HCT116 (cell line): ENCODE results near the gene GNAI2. TPM values are rescaled to one million over a fixed set of nuclear protein-coding genes. Genes with fewer than 3 reads are reported as not detected.

Experiments used
- ATAC-seq: fragments of 200-7000 bp; cut with Tn5 transposase; 2 replicates; pipeline ENCODE4 v1.9.1; 2020; ENCODE audit warnings: mild to moderate bottlenecking, moderate library complexity
- BruUV-seq: library from RNA; stranded (reverse); fragments of 400-500 nt; replicated peaks from 2 replicates; lab custom pipeline; 2021; lab: Mats Ljungman, UMichigan
- CTCF ChIA-PET: fragments of 300-600 bp; sonication (Branson Sonifier 250); formaldehyde crosslinking; loops from one replicate; lab custom pipeline; 2021; ENCODE audit warnings: antibody characterized with exemption; lab: Charles Lee
- POLR2A ChIA-PET: fragments of 300-600, 350-600 bp; sonication (Branson Sonifier 250); formaldehyde crosslinking; loops from one replicate; lab custom pipeline; 2021; ENCODE audit warnings: antibody characterized with exemption; lab: Charles Lee
- RAD21 ChIA-PET, 2 experiments: fragments of 300-600 bp; sonication (Branson Sonifier 250); formaldehyde crosslinking; loops; one replicate each; lab custom pipeline; 2023; ENCODE audit warnings: low total read pairs in 2 of 2; ENCODE audit not compliant: uncharacterized antibody in 2 of 2, unreplicated experiment in 2 of 2, low non-redundant PET in 1 of 2; lab: Charles Lee
- DNase-seq: peaks from one replicate; pipeline ENCODE4 v3.0.0-alpha.2; 2010; ENCODE audit warnings: low read depth, low spot score
- H2AFZ ChIP-seq: fragments of 200-600 bp; shearing (Covaris generic), sonication (generic); 2 replicates; pipeline ENCODE4 v1.6.1; 2017; ENCODE audit warnings: low read depth, mixed run types, mixed read lengths, antibody characterized with exemption, low read length; ENCODE audit not compliant: poor library complexity, severe bottlenecking
- H3K27ac ChIP-seq: 2 replicates; pipeline ENCODE4 v1.5.1; 2012; ENCODE audit warnings: low read depth, low read length
- H3K27me3 ChIP-seq: fragments of 200-600 bp; sonication (generic); 2 replicates; pipeline ENCODE4 v1.6.1; 2016; ENCODE audit warnings: mixed run types, low read length, mixed read lengths; ENCODE audit not compliant: insufficient read depth
- H3K36me3 ChIP-seq, 2 experiments: fragments of 200-500 bp in 1 of 2; fragments of 200-600 bp in 1 of 2; sonication (Bioruptor generic) in 1 of 2; sonication (generic) in 1 of 2; 2 replicates each; pipeline versions ENCODE4 v1.5.1 to v1.6.1; 2014 to 2016; ENCODE audit warnings: low read length in 2 of 2, inconsistent platforms in 1 of 2, mixed read lengths in 1 of 2, mixed run types in 1 of 2; ENCODE audit not compliant: insufficient read depth in 2 of 2, control insufficient read depth in 1 of 2
- H3K4me1 ChIP-seq, 2 experiments: fragments of 200-600 bp in 1 of 2; sonication (generic) in 1 of 2; 2 replicates each; pipeline versions ENCODE4 v1.5.1 to v1.6.1; 2012 to 2017; ENCODE audit warnings: low read length in 2 of 2, inconsistent platforms in 1 of 2, mild to moderate bottlenecking in 1 of 2, mixed read lengths in 1 of 2, mixed run types in 1 of 2, moderate library complexity in 1 of 2; ENCODE audit not compliant: insufficient read depth in 2 of 2, control insufficient read depth in 1 of 2
- H3K4me2 ChIP-seq: fragments of 200-600 bp; sonication (generic); 2 replicates; pipeline ENCODE4 v1.6.1; 2017; ENCODE audit warnings: mixed run types, low read length, mixed read lengths
- H3K4me3 ChIP-seq, 2 experiments: fragments of 200-600 bp in 1 of 2; sonication (generic) in 1 of 2; replicated peaks in 1 of 2; 2 replicates each; pipeline ENCODE4 v1.5.1; 2011 to 2016; ENCODE audit warnings: low read length in 2 of 2, control low read depth in 1 of 2, low read depth in 1 of 2, mild to moderate bottlenecking in 1 of 2, mixed read lengths in 1 of 2, mixed run types in 1 of 2
- H3K79me2 ChIP-seq: fragments of 200-600 bp; sonication (generic); 2 replicates; pipeline ENCODE4 v1.6.1; 2017; ENCODE audit warnings: mild to moderate bottlenecking, mixed run types, low read length, moderate library complexity, mixed read lengths; ENCODE audit not compliant: insufficient read depth
- H3K9ac ChIP-seq: fragments of 200-600 bp; sonication (generic); 2 replicates; pipeline ENCODE4 v1.6.1; 2016; ENCODE audit warnings: low read length, mixed read lengths
- H3K9me2 ChIP-seq: fragments of 200-600 bp; sonication (generic), shearing (Covaris generic); 2 replicates; pipeline ENCODE4 v1.6.1; 2017; ENCODE audit warnings: mixed run types, mild to moderate bottlenecking, moderate library complexity; ENCODE audit not compliant: insufficient read depth
- H3K9me3 ChIP-seq, 2 experiments: fragments of 200-500 bp in 1 of 2; fragments of 200-600 bp in 1 of 2; sonication (Bioruptor generic) in 1 of 2; sonication (generic) in 1 of 2; 2 replicates each; pipeline ENCODE4 v1.6.1; 2014 to 2017; ENCODE audit warnings: low read length in 2 of 2, mixed read lengths in 2 of 2, inconsistent platforms in 1 of 2, low read depth in 1 of 2, mild to moderate bottlenecking in 1 of 2, mixed run types in 1 of 2, moderate library complexity in 1 of 2; ENCODE audit not compliant: control insufficient read depth in 1 of 2, insufficient read depth in 1 of 2
- H4K20me1 ChIP-seq: fragments of 200-600 bp; sonication (generic), shearing (Covaris generic); 2 replicates; pipeline ENCODE4 v1.6.1; 2017; ENCODE audit warnings: mixed run types, mild to moderate bottlenecking, moderate library complexity; ENCODE audit not compliant: insufficient read depth
- CBX3 ChIP-seq: IDR thresholded peaks from 2 replicates; pipeline ENCODE4 v1.6.1; 2012; ENCODE audit warnings: low read depth
- CEBPB ChIP-seq: IDR thresholded peaks from 2 replicates; pipeline ENCODE4 v1.6.1; 2012; ENCODE audit warnings: low read depth
- ELF1 ChIP-seq: IDR thresholded peaks from 2 replicates; pipeline ENCODE4 v1.6.1; 2012; ENCODE audit warnings: low read depth, borderline replicate concordance
- EZH2 ChIP-seq: fragments of 200-600 bp; sonication (generic); IDR thresholded peaks from 2 replicates; pipeline ENCODE4 v1.6.1; 2017; ENCODE audit warnings: antibody characterized with exemption, mixed run types
- EZH2phosphoT487 ChIP-seq: fragments of 200-600 bp; IDR thresholded peaks from 2 replicates; pipeline ENCODE4 v1.6.1; 2018; ENCODE audit warnings: antibody characterized with exemption, borderline replicate concordance
- FOSL1 ChIP-seq: IDR thresholded peaks from 2 replicates; pipeline ENCODE4 v1.6.1; 2012; ENCODE audit warnings: low read depth
- JUND ChIP-seq: IDR thresholded peaks from 2 replicates; pipeline ENCODE4 v1.6.1; 2012
- POLR2A ChIP-seq: IDR thresholded peaks from 2 replicates; pipeline ENCODE4 v1.7.0; 2011; ENCODE audit warnings: borderline replicate concordance; ENCODE audit not compliant: insufficient read depth, insufficient read length; ENCODE audit errors: extremely low read depth
- RAD21 ChIP-seq: IDR thresholded peaks from 2 replicates; pipeline ENCODE4 v1.6.1; 2012; ENCODE audit warnings: low read depth, mild to moderate bottlenecking
- SIN3A ChIP-seq: IDR thresholded peaks from 2 replicates; pipeline ENCODE4 v1.6.1; 2012; ENCODE audit warnings: low read depth
- SRF ChIP-seq: IDR thresholded peaks from 2 replicates; pipeline ENCODE4 v1.6.1; 2012; ENCODE audit warnings: low read depth
- TCF7L2 ChIP-seq: IDR thresholded peaks from 2 replicates; pipeline ENCODE4 v1.7.0; 2011; ENCODE audit warnings: borderline replicate concordance, inconsistent platforms; ENCODE audit not compliant: insufficient read depth, insufficient read length; ENCODE audit errors: extremely low read depth
- YY1 ChIP-seq: IDR thresholded peaks from 2 replicates; pipeline ENCODE4 v1.6.1; 2011; ENCODE audit warnings: low read length, low read depth, moderate library complexity, mild to moderate bottlenecking; ENCODE audit not compliant: insufficient replicate concordance; ENCODE audit errors: extremely low read depth
- ZFX ChIP-seq: fragments of 450-650 bp; IDR thresholded peaks from 2 replicates; pipeline ENCODE4 v1.6.1; 2017
- ZNF274 ChIP-seq: fragments of 200-500 bp; sonication (Bioruptor generic); IDR thresholded peaks from 2 replicates; pipeline ENCODE4 v1.6.1; 2014; ENCODE audit warnings: mild to moderate bottlenecking, low read depth, low read length, inconsistent platforms
- intact Hi-C: fragments of 100-400 bp; cut with micrococcal nuclease; formaldehyde crosslinking; loops from 2 replicates; pipeline ENCODE4 v1.10.0; 2022
- total RNA-seq: library from RNA; stranded (reverse); gene quantifications from one replicate; pipeline ENCODE4 v1.2.1, GENCODE V29; 2021; ENCODE audit not compliant: unreplicated experiment
- TF ChIP-seq, protein P1 (sequence below): IDR thresholded peaks from 2 replicates; pipeline ENCODE4 v1.6.1; 2011; ENCODE audit warnings: mild to moderate bottlenecking, low read length, moderate library complexity; ENCODE audit not compliant: insufficient replicate concordance; ENCODE audit errors: extremely low read depth
- TF ChIP-seq, protein P2 (sequence below): IDR thresholded peaks from 2 replicates; pipeline ENCODE4 v1.6.1; 2012
- TF ChIP-seq, protein P3 (sequence below): IDR thresholded peaks from 2 replicates; pipeline ENCODE4 v1.6.1; 2012
- TF ChIP-seq, protein P4 (sequence below), 3 experiments: fragments of 200-600 bp in 1 of 3; sonication (generic) in 1 of 3; IDR thresholded peaks in 2 of 3; conservative IDR thresholded peaks in 1 of 3; 2 replicates each; pipeline ENCODE4 v1.5.1; 2012 to 2017; ENCODE audit warnings: low read depth in 2 of 3, low read length in 2 of 3, antibody characterized with exemption in 1 of 3, borderline replicate concordance in 1 of 3, control low read depth in 1 of 3, mild to moderate bottlenecking in 1 of 3, mixed read lengths in 1 of 3, mixed run types in 1 of 3, moderate library complexity in 1 of 3; ENCODE audit not compliant: insufficient read depth in 1 of 3

GNAI2 gene
- total RNA-seq, 1 experiment from 2014 or later, result 170 TPM

DNA sequence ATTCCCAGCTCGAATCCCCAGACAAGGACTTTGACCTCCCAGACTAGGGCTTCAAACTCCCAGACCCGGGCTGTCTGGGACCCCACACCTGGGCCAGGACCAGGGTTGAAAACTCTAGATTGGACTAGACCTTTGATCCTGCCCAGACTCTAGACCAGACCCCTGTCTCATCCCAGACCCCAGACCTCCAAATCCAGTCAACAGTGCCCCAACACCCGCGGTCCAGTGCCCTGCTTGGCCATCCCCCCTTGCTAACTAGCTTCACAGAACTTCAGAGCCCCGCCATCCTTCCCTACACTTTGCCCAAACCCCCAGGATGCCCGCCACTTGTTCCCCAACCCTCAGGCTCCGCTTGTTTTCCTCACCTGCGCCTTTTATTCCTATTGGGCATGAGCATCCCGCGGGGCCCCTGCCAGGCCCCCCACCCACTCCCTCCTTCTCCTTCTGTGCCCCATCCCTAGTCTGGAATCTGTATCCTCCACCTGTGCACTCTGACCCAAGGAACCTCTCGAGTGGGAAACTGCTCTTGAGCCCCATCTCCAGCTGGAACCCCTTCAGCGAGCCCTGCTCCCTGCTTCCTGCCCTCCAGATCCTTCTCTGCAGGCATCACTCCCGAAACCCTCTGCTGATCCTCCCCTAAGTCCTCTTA, 604 bp downstream of the GNAI2 start:
- Histone ChIP-seq H3K27me3 (no peaks in the 10 kb centered on the region), H3K4me2 (peak overlapping the region; percentile 86), H3K27ac (peak overlapping the region; percentile 81), H3K4me1 (peaks cover 43 to 55% of the 10 kb centered on the region in 2 experiments), H3K9me3 (no peaks in the 10 kb centered on the region), H2AFZ (no peak overlapping the region), H3K4me3 (peak overlapping the region; percentile 80 to 89), H4K20me1 (0 out of 2 replicates have a peak, but pooled peaks cover 4% of the 10 kb centered on the region), H3K9me2 (no peaks in the 10 kb centered on the region), H3K79me2 (peaks cover 53% of the 10 kb centered on the region), H3K9ac (peak overlapping the region; percentile 79), H3K36me3 (peaks cover 0 to 5% of the 10 kb centered on the region in 2 experiments; a peak in 1 of 4 replicates)
- DNase-seq, result no peak
- TF ChIP-seq POLR2A (no peak), SIN3A (no peak), CEBPB (no peak), CBX3 (no peak), ELF1 (no peak), EZH2phosphoT487 (no peak), ZFX (no peak), JUND (no peak), TCF7L2 (no peak), EZH2 (no peak), FOSL1 (no peak), RAD21 (no peak), ZNF274 (no peak), YY1 (no peak), SRF (no peak)
- TF ChIP-seq, protein P1, sequence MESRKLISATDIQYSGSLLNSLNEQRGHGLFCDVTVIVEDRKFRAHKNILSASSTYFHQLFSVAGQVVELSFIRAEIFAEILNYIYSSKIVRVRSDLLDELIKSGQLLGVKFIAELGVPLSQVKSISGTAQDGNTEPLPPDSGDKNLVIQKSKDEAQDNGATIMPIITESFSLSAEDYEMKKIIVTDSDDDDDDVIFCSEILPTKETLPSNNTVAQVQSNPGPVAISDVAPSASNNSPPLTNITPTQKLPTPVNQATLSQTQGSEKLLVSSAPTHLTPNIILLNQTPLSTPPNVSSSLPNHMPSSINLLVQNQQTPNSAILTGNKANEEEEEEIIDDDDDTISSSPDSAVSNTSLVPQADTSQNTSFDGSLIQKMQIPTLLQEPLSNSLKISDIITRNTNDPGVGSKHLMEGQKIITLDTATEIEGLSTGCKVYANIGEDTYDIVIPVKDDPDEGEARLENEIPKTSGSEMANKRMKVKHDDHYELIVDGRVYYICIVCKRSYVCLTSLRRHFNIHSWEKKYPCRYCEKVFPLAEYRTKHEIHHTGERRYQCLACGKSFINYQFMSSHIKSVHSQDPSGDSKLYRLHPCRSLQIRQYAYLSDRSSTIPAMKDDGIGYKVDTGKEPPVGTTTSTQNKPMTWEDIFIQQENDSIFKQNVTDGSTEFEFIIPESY, result no peak
- TF ChIP-seq, protein P2, sequence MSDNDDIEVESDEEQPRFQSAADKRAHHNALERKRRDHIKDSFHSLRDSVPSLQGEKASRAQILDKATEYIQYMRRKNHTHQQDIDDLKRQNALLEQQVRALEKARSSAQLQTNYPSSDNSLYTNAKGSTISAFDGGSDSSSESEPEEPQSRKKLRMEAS, result no peak
- TF ChIP-seq, protein P3, sequence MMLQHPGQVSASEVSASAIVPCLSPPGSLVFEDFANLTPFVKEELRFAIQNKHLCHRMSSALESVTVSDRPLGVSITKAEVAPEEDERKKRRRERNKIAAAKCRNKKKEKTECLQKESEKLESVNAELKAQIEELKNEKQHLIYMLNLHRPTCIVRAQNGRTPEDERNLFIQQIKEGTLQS, result no peak
- TF ChIP-seq, protein P4, sequence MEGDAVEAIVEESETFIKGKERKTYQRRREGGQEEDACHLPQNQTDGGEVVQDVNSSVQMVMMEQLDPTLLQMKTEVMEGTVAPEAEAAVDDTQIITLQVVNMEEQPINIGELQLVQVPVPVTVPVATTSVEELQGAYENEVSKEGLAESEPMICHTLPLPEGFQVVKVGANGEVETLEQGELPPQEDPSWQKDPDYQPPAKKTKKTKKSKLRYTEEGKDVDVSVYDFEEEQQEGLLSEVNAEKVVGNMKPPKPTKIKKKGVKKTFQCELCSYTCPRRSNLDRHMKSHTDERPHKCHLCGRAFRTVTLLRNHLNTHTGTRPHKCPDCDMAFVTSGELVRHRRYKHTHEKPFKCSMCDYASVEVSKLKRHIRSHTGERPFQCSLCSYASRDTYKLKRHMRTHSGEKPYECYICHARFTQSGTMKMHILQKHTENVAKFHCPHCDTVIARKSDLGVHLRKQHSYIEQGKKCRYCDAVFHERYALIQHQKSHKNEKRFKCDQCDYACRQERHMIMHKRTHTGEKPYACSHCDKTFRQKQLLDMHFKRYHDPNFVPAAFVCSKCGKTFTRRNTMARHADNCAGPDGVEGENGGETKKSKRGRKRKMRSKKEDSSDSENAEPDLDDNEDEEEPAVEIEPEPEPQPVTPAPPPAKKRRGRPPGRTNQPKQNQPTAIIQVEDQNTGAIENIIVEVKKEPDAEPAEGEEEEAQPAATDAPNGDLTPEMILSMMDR (IDR thresholded peaks at IDR 0.05 in 2 of 3, conservative IDR thresholded peaks at IDR 0.05 in 1 of 3; ENCODE audit: borderline replicate concordance in 1 of 3, insufficient read depth in 1 of 3, low read depth in 2 of 3, low read length in 2 of 3), result no peak
- intact Hi-C loops, result loop anchor here (1.0 kb wide), 1 partner anchor 15 kb away; no protein-coding TSS in a partner anchor
- CTCF ChIA-PET, result interaction anchor here (2.9 kb wide), 1 partner anchor 10 kb away, joined by 26 read pairs; no protein-coding TSS in a partner anchor
- no peak for ATAC-seq
- RAD21 ChIA-PET, result no interaction called here
- no TSS peak for BruUV-seq
- POLR2A ChIA-PET, result interaction anchor here (1.1 to 3.5 kb wide), 3 partner anchors 10 to 60 kb away, joined by 3 to 34 read pairs (median 3); no protein-coding TSS in a partner anchor
